ENCODE results near the gene TRIM31. TPM values are rescaled to one million over a fixed set of nuclear protein-coding genes. Genes with fewer than 3 reads are reported as not detected.

The TRIM31 gene
- total RNA-seq, 4 donors from 2014 or later = not detected

DNA sequence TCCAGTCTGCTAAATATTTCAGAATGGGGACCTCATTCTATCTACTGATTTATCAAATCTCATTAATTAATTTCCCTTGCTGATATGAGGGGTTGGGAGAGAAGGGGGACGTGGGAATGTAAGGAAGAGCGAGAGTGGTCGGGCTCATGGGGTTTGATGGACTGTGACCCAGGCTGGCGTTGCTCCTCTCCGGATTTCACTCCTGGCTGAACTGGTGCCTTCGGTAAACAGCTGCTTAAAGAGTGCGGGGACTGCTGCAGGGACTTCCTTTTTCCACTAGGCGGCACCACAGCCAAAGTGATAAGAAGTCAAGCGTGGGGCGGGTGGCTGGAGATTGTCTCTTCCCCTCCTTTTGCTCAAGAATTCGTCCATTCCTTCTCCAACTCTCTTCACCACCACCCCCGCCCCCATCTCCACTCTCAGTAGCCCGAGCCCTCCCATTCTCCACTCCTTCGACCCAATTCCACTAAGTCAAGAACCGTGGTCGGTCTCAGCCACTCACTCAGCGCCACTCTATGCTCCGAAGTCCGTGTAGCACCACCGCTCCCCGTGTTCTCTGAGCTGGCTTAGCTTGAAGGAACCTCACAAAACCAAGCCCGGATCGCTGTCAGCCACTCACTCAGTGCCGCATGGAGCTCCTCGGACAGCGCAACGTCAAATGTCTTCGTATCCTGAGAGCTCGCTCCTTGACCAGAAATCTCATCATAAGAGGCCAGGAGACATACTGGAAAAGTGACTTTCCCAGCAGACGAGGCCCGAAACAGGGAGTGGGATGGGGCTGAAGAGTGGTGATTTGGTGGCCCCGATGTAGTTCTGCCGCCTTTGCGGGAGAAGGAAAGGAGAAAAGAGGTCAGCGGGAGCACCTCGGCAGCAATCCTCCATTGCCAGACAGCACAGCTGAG lies 9.7 kb downstream of the TRIM31 start:
- Histone ChIP-seq H3K9me3 (no peaks in the 10 kb centered on the region), H3K27me3 (no peaks in the 10 kb centered on the region), H3K36me3 (no peaks in the 10 kb centered on the region), H3K4me1 (peaks cover 14 to 29% of the 10 kb centered on the region in 2 donors), H3K27ac (peak overlapping the region; percentile 3 to 65 (median 60)), H3K4me3 (replicated peaks in 1 of 3) (peak overlapping the region in 1 of 3 donors; percentile 28)
- no peak for TF ChIP-seq POLR2A (IDR thresholded peaks at IDR 0.05)
- TF ChIP-seq CTCF (IDR thresholded peaks at IDR 0.05) = peak; percentile 80 to 99 (median 92)
- 2 to 3% methylated on average over 36 of the region's 36 CpGs for WGBS, 2 donors
- DNase-seq = peak; percentile 93 to 94
- intact Hi-C loops (cut with DNase I) = no loop called here

- peaks cover 14 to 29% of the 10 kb centered on the region in 2 donors for H3K4me1 ChIP-seq
- TF ChIP-seq POLR2A (IDR thresholded peaks at IDR 0.05) = no peak
- TF ChIP-seq CTCF (IDR thresholded peaks at IDR 0.05) = no peak
- H3K4me3 ChIP-seq (replicated peaks in 1 of 3) = peak overlapping the region in 1 of 3 donors; percentile 19
- intact Hi-C loops (cut with DNase I) = no loop called here
- H3K36me3 ChIP-seq = no peaks in the 10 kb centered on the region
- WGBS, 2 donors = 41 to 42% methylated on average over 14 to 15 of the region's 15 CpGs
- H3K27ac ChIP-seq = peak overlapping the region; percentile 3 to 65 (median 54)
- H3K9me3 ChIP-seq = no peaks in the 10 kb centered on the region
- peak in 1 of 2 donors; percentile 16 for DNase-seq
- H3K27me3 ChIP-seq = no peaks in the 10 kb centered on the region
Observed at GRCh38 chr6:30102414-30102969, 10.4 kb downstream of the TRIM31 start.

- 3 to 5% methylated on average over 25 to 35 of the region's 51 CpGs for WGBS, 2 donors
- intact Hi-C loops (cut with DNase I) = no loop called here
- Histone ChIP-seq H3K4me3 (replicated peaks in 1 of 3) (peak overlapping the region in 1 of 3 donors; percentile 19), H3K27me3 (no peaks in the 10 kb centered on the region), H3K27ac (peak overlapping the region; percentile 3 to 65 (median 54)), H3K36me3 (no peaks in the 10 kb centered on the region), H3K4me1 (peaks cover 14 to 29% of the 10 kb centered on the region in 2 donors), H3K9me3 (no peaks in the 10 kb centered on the region)
- DNase-seq = peak; percentile 92 to 93
- TF ChIP-seq POLR2A (IDR thresholded peaks at IDR 0.05) (peak in 1 of 2 donors; percentile 84), CTCF (IDR thresholded peaks at IDR 0.05) (peak in 1 of 6 experiments; percentile 8)
Observed at GRCh38 chr6:30101444-30102413, 11.2 kb downstream of the TRIM31 start.

DNA sequence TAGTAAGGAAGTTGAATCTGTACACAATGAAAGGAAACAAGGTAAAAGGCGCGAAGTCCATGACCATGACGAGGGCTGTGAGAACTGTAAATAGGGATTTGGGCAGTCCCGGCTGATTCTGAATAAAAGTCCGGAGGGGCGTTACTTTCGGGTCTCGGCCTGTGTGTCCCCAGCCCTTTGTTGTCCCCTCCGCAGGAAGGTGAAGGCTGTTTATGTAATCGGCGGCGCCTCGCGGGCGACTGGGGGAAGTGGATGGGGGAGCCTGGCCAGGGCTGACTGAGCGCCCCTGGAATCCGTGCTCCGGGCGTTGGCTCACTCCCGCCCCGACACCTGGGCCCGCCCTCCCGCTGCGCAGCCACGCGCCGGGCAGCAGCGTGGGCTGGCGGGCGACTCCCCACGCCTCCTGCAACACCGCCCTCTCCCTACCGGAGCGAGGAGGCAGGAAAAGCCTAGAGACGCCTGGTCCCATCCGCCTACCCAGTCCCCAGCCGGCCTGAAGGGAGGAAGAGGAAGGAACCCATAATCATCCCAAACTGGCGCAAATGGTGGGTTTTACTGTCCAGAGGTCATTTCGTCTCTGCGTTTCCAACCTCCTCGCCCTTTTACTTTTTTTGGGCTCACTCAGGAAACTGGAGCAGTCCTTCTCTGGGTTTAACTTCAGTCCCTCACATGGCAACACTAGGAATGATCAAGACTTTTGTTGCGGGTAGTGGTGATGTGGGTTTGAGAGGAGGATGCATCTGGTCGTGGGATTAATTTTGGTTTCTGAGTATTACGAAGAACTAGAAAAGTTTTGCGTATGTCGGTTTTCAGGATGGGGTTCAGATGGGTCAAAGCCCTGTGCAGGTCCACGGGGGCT lies 12.1 kb downstream of the TRIM31 start:
- intact Hi-C loops (cut with DNase I) = no loop called here

More for the DNA sequence above, 12.1 kb downstream of the TRIM31 start:
- Histone ChIP-seq H3K27me3 (no peaks in the 10 kb centered on the region), H3K4me3 (replicated peaks in 1 of 3) (peak overlapping the region in 1 of 3 donors; percentile 26), H3K27ac (no peak overlapping the region), H3K36me3 (no peaks in the 10 kb centered on the region), H3K4me1 (peaks cover 14 to 29% of the 10 kb centered on the region in 2 donors), H3K9me3 (no peaks in the 10 kb centered on the region)
- DNase-seq = peak; percentile 57
- TF ChIP-seq CTCF (IDR thresholded peaks at IDR 0.05) = no peak
- no peak for TF ChIP-seq POLR2A (IDR thresholded peaks at IDR 0.05)
- 5 to 7% methylated on average over 32 to 35 of the region's 47 CpGs for WGBS, 2 donors

Measured in thyroid gland (tissue), 4 donors.